ENCODE data around the gene CIAO3.
A peak's percentile ranks its signal among the peaks of the same experiment; 100 is the strongest.
"Not testable (repeated sequence)": the region's sequence is repeated elsewhere in the genome, so short reads cannot be mapped to it uniquely, and the experiment has no call there.

The CIAO3 gene

DNA sequence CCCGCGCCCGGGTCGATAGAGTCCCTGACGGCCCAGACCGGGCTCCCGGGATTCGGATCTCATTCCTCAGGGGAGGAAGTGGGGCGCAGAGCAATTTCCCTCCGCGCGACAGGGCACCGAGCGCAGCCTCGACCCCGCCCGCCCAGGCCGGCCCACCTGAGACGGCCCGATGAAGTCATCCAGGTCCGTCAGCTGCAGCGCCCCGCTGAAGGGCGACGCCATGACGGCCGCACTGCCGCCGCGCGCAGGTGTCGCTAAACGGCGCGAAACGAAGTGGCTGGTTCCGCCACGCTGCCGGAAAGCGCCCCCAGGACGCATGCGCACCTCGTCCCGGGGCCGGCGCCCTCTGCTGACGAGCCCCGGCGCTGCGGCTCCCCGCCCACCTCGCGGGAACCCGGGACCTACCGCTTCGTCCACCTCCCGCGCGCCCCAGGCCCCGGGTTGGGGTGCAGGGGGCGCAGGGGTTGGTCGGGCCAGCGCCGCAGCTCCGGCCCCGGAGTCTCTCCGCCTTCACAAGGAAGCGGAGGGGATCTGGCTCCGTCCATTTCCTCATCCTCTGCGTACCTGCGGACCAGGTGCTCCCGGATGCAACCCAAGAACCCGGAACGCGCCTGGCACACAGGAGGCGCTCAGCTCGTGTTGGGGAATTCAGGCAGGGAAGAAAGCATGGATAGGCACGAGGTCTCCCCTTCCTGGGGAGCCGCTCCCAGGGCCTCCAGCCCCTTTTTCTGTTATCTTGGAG is at the start of gene CIAO3:
Gene CIAO3 (minus strand): TSS at position 234 of the 742 bp plus-strand sequence. CDS start 12 bp downstream, at position 222.
- DNase-seq (ENCODE audit: low spot score), result peak; percentile 73

GRCh38 chr16:790086-790485 is 49.3 kb upstream of the CIAO3 start:
- no peak for DNase-seq (ENCODE audit: low spot score)

DNA sequence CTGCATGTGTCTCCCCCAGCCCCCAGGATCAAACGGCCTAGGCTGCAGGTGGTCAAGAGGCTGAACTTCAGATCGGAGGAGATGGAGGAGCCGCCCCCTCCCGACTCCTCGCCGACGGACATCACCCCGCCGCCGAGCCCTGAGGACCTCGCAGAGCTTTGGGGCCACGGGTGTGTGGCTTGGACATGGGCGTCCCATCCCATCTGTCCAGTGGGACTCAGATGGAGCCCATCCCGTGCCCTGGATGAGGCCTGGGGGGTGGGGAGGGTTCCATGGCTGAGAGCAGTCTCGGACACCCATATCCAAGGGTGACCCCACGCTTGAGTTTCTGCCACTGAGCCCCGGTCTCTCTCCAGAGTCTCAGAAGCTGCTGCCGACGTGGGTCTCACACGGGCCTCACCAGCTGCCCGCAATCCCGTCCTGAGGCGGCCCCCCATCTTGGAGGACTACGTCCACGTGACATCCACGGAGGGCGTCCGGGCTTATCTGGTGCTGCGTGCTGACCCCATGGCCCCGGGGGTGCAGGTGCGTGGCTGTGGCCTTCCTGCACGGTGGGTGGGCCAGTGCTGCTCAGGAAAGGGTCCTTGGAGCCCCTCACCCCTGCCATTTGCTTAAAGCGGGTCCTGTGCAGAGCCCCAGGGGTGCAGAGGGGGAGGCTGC is 48.5 kb upstream of the CIAO3 start:
- no peak for DNase-seq (ENCODE audit: low spot score)

GRCh38 chr16:788399-789126 is 47.8 kb upstream of the CIAO3 start, which contains the start of gene CHTF18:
TSS of gene CHTF18 (plus strand) at chr16:788620. CDS start at chr16:788685, 65 bp downstream.
- DNase-seq (ENCODE audit: low spot score), result peak; percentile 89

GRCh38 chr16:787978-788398 is 47.2 kb upstream of the CIAO3 start, which contains the start of gene RPUSD1:
TSS of gene RPUSD1 (minus strand) at chr16:788381. CDS start at chr16:787737, 644 bp downstream.
- no peak for DNase-seq (ENCODE audit: low spot score)

- DNase-seq (ENCODE audit: low spot score), result no peak
Measured at GRCh38 chr16:787321-787966, 46.6 kb upstream of the CIAO3 start.

- DNase-seq (ENCODE audit: low spot score), result peak; percentile 26
Measured at GRCh38 chr16:785563-786535, 45.1 kb upstream of the CIAO3 start.

DNA sequence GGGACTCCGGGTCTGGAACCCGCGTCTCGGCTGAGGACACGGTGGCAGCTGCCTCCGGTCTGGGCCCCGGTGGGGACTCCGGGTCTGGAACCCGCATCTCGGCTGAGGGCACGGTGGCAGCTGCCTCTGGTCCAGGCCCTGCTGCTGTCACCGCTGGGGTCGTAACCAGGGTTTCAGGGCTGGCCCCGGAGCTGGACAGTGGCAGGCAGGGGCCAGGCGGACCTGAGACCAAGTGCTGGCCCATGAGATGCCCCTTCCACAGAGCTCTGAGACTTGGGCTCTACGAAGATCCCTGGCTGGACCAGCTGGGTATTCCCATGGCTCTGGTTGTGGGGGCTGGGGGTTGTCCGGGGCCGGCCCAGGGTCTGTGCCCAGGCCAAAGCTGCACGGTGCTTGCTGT is 43.6 kb upstream of the CIAO3 start:
- no peak for DNase-seq (ENCODE audit: low spot score)

- DNase-seq (ENCODE audit: low spot score), result no peak
Measured at GRCh38 chr16:783404-784161, 42.8 kb upstream of the CIAO3 start.

DNA sequence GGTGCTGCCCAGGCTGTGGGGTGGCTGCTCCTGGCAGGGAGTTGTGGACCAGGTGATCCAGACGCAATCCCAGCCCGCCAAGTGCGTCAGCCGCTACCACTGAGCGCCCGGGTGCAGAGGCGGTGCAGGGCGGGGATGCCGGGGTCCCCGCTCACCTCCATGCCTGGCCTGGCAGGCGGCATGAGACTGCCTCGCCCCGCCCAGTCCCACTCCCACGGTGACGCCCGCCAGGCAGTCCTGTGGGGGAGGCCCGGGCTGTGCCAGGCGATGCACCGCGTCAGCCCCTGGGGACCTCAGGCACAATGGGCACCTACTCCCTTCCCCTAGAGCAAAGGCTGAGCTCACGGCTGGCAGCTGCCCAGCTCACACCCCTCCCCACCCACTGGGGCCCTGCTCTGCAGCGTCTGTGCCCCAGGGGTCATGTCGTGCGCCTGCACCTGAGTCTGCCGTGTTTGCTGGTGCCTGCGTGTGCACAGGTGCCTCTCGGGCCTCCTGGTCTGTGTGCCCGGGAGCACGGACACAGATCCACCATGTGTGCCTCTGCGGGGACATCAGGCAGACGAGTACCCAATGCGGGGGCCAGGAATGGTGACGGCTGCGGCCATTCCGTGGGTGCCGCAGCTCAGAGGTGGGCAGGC is 42.1 kb upstream of the CIAO3 start:
- no peak for DNase-seq (ENCODE audit: low spot score)

- DNase-seq (ENCODE audit: low spot score), result no peak
Measured at GRCh38 chr16:782258-782657, 41.5 kb upstream of the CIAO3 start.

- DNase-seq (ENCODE audit: low spot score), result no peak
Measured at GRCh38 chr16:781346-782010, 40.7 kb upstream of the CIAO3 start.

DNA sequence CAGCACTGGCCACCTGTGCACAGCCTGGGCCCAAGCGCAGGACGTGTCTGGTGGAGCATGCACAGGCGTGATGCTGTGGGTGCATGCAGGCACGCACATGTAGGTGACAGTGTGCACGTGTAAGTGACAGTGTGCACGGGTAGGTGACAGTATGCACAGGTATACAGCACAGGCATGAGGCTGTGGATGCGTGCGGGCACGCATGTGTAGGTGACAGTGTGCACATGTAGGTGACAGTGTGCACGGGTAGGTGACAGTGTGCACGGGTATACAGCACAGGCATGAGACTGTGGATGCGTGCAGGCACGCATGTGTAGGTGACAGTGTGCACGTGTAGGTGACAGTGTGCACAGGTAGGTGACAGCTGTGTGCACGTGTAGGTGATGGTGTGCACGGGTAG is 39.5 kb upstream of the CIAO3 start:
- DNase-seq (ENCODE audit: low spot score), result no peak

DNA sequence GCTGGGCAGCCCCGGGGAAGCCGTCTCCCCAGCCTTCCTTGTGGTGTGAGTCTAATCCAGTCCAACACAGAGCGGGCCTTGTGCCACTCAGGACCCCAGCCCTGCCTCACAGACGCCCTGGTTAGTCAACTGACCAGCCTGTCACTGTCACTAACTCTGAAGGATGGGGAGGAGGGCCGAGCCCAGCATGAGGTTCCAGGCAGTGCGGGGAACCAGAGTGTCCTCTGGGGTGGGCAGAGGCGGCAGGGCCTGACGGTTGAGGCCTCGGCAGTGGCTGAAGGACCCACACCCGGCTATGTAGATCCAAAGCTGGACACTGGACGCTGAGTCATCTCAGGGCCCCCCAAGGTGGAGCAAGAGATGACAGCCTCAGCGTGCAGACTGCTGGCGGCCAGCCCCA is 38.8 kb upstream of the CIAO3 start:
- no peak for DNase-seq (ENCODE audit: low spot score)

GRCh38 chr16:778909-779527 is 38.2 kb upstream of the CIAO3 start:
- DNase-seq (ENCODE audit: low spot score), result no peak

- DNase-seq (ENCODE audit: low spot score), result no peak
Measured at GRCh38 chr16:778447-778846, 37.6 kb upstream of the CIAO3 start.

GRCh38 chr16:777826-778225 is 37.0 kb upstream of the CIAO3 start:
- no peak for DNase-seq (ENCODE audit: low spot score)

GRCh38 chr16:776824-777223 is 36.0 kb upstream of the CIAO3 start:
- DNase-seq (ENCODE audit: low spot score), result no peak

GRCh38 chr16:776298-776697 is 35.5 kb upstream of the CIAO3 start:
- not testable (repeated sequence) for DNase-seq (ENCODE audit: low spot score)
